ENCODE data around the gene PRM1.
A peak's percentile ranks its signal among the peaks of the same experiment; 100 is the strongest.

PRM1 gene

GRCh38 chr16:11270602-11271162, 10.4 kb downstream of the PRM1 start:
- DNase-seq: no peak

GRCh38 chr16:11268921-11269375, 12.2 kb downstream of the PRM1 start, which contains the start of gene TNP2:
Gene TNP2, minus strand, starts transcription at chr16:11269325. Its CDS starts 63 bp downstream, at chr16:11269262.
- no peak for DNase-seq

- no peak for DNase-seq
Measured at GRCh38 chr16:11265124-11265523, 16.0 kb downstream of the PRM1 start.

- DNase-seq: no peak
Measured at GRCh38 chr16:11264155-11264832, 16.8 kb downstream of the PRM1 start.

- DNase-seq: peak; percentile 73
Measured at GRCh38 chr16:11263737-11264136, 17.4 kb downstream of the PRM1 start.

- no peak for DNase-seq
Measured at GRCh38 chr16:11262915-11263314, 18.2 kb downstream of the PRM1 start.

- no peak for DNase-seq
Measured at GRCh38 chr16:11260596-11260966, 20.5 kb downstream of the PRM1 start.

- no peak for DNase-seq
Measured at GRCh38 chr16:11259655-11260595, 21.2 kb downstream of the PRM1 start.

- DNase-seq: no peak
Measured at GRCh38 chr16:11258553-11259492, 22.3 kb downstream of the PRM1 start.

- peak; percentile 75 for DNase-seq
Measured at GRCh38 chr16:11257131-11257938, 23.8 kb downstream of the PRM1 start.

- DNase-seq: peak; percentile 81
Measured at GRCh38 chr16:11256661-11257130, 24.4 kb downstream of the PRM1 start.

GRCh38 chr16:11255737-11256660, 25.1 kb downstream of the PRM1 start, which contains the start of gene SOCS1:
Gene SOCS1, minus strand, starts transcription at chr16:11256204. Its CDS starts 726 bp downstream, at chr16:11255478.
- DNase-seq: peak; percentile 90

- DNase-seq: peak; percentile 64
Measured at GRCh38 chr16:11254913-11255736, 26.0 kb downstream of the PRM1 start.

GRCh38 chr16:11253995-11254912, 26.9 kb downstream of the PRM1 start:
- DNase-seq: peak; percentile 59

GRCh38 chr16:11253009-11253994, 27.8 kb downstream of the PRM1 start:
- DNase-seq: peak; percentile 70

- DNase-seq: peak; percentile 71
Measured at GRCh38 chr16:11252482-11252931, 28.6 kb downstream of the PRM1 start.

Measured in stimulated activated CD8-positive, alpha-beta memory T cell treated with anti-CD3 and anti-CD28 coated beads, Interleukin-4, amount 100 ng/mL, for 48 hours (primary cell).